Neural crest cell (in vitro differentiated cells): Measurements from ENCODE around the gene LRMDA. TPM values are rescaled to one million over a fixed set of nuclear protein-coding genes. Genes with fewer than 3 reads are reported as not detected.

ENCODE experiments used
- DNase-seq: peaks from one replicate; pipeline ENCODE4 v3.0.0; 2021; ENCODE audit warnings: low read depth, mixed read lengths, low spot score
- H3K27ac Mint-ChIP-seq: one replicate; pipeline ENCODE4 v1.8.0; 2021; ENCODE audit warnings: mild to moderate bottlenecking, mixed read lengths; ENCODE audit not compliant: unreplicated experiment
- H3K27me3 Mint-ChIP-seq: 2 replicates; pipeline ENCODE4 v1.8.0; 2021; ENCODE audit warnings: low read depth, mild to moderate bottlenecking, mixed read lengths
- H3K36me3 Mint-ChIP-seq: 2 replicates; pipeline ENCODE4 v1.8.0; 2021; ENCODE audit warnings: low read depth, mild to moderate bottlenecking, mixed read lengths
- H3K4me1 Mint-ChIP-seq: 2 replicates; pipeline ENCODE4 v1.8.0; 2021; ENCODE audit warnings: mixed read lengths
- H3K4me3 Mint-ChIP-seq: one replicate; pipeline ENCODE4 v1.8.0; 2021; ENCODE audit warnings: mild to moderate bottlenecking, mixed read lengths
- H3K9me3 Mint-ChIP-seq: 2 replicates; pipeline ENCODE4 v1.8.0; 2021; ENCODE audit warnings: mixed read lengths
- CTCF ChIP-seq: fragments of 200-600 bp; sonication (generic); conservative IDR thresholded peaks from 2 replicates; pipeline ENCODE4 v1.5.0; 2021; ENCODE audit warnings: antibody characterized with exemption, mild to moderate bottlenecking
- total RNA-seq: library from RNA; stranded (reverse); gene quantifications from 2 replicates; pipeline ENCODE4 v1.2.1, GENCODE V29; 2021

Gene LRMDA
- total RNA-seq, 1 donor from 2014 or later, result 3.1 TPM

- no peaks in the 10 kb centered on the region for H3K9me3 Mint-ChIP-seq
- H3K27me3 Mint-ChIP-seq, result peaks cover 3% of the 10 kb centered on the region
- peaks cover 12% of the 10 kb centered on the region for H3K4me1 Mint-ChIP-seq
- no peak for DNase-seq
- no peak overlapping the region for H3K27ac Mint-ChIP-seq
- H3K36me3 Mint-ChIP-seq, result no peaks in the 10 kb centered on the region
- TF ChIP-seq CTCF, result no peak
- no peak overlapping the region for H3K4me3 Mint-ChIP-seq
Observed at GRCh38 chr10:75717126-75717916, 285.9 kb downstream of the LRMDA start.

- Mint-ChIP-seq H3K4me1 (no peaks in the 10 kb centered on the region), H3K27me3 (no peaks in the 10 kb centered on the region), H3K4me3 (no peak overlapping the region), H3K9me3 (no peaks in the 10 kb centered on the region), H3K27ac (no peak overlapping the region), H3K36me3 (no peaks in the 10 kb centered on the region)
- no peak for DNase-seq
- no peak for TF ChIP-seq CTCF
Observed at GRCh38 chr10:75718991-75719390, 287.6 kb downstream of the LRMDA start.

GRCh38 chr10:75720157-75720556, 288.7 kb downstream of the LRMDA start:
- Mint-ChIP-seq H3K4me1 (no peaks in the 10 kb centered on the region), H3K27ac (no peak overlapping the region), H3K27me3 (no peaks in the 10 kb centered on the region), H3K9me3 (no peaks in the 10 kb centered on the region), H3K36me3 (no peaks in the 10 kb centered on the region), H3K4me3 (no peak overlapping the region)
- DNase-seq, result no peak
- TF ChIP-seq CTCF, result no peak

GRCh38 chr10:75722020-75722419, 290.6 kb downstream of the LRMDA start:
- DNase-seq, result no peak
- Mint-ChIP-seq H3K27me3 (no peaks in the 10 kb centered on the region), H3K4me3 (no peak overlapping the region), H3K36me3 (no peaks in the 10 kb centered on the region), H3K4me1 (no peaks in the 10 kb centered on the region), H3K9me3 (no peaks in the 10 kb centered on the region), H3K27ac (no peak overlapping the region)
- no peak for TF ChIP-seq CTCF

GRCh38 chr10:75722609-75723008, 291.2 kb downstream of the LRMDA start:
- no peaks in the 10 kb centered on the region for H3K9me3 Mint-ChIP-seq
- H3K27me3 Mint-ChIP-seq, result no peaks in the 10 kb centered on the region
- no peaks in the 10 kb centered on the region for H3K4me1 Mint-ChIP-seq
- H3K4me3 Mint-ChIP-seq, result no peak overlapping the region
- no peak for DNase-seq
- no peaks in the 10 kb centered on the region for H3K36me3 Mint-ChIP-seq
- no peak for TF ChIP-seq CTCF
- no peak overlapping the region for H3K27ac Mint-ChIP-seq
